BJ (cell line): ENCODE results near the gene SETD1B. TPM values are rescaled to one million over a fixed set of nuclear protein-coding genes. Genes with fewer than 3 reads are reported as not detected.

ENCODE experiments used
- CTCF ChIA-PET: fragments of 350-600 bp; formaldehyde crosslinking; extraction: SDS; loops from one replicate; lab custom pipeline; 2021; ENCODE audit warnings: antibody characterized with exemption, inconsistent platforms; lab: Yijun Ruan, JAX
- POLR2A ChIA-PET: fragments of 300-600 bp; sonication (Branson Sonifier 250); formaldehyde crosslinking; extraction: SDS; loops from one replicate; lab custom pipeline; 2021; ENCODE audit warnings: antibody characterized with exemption; lab: Charles Lee
- DNase-seq: peaks from one replicate; pipeline ENCODE4 v3.0.0-alpha.2; 2011; ENCODE audit warnings: low read depth
- H3K27me3 ChIP-seq: 2 replicates; pipeline ENCODE4 v1.6.0; 2011; ENCODE audit warnings: low read length; ENCODE audit not compliant: control insufficient read depth, insufficient read depth
- H3K36me3 ChIP-seq: 2 replicates; pipeline ENCODE4 v1.5.1; 2011; ENCODE audit warnings: low read length; ENCODE audit not compliant: control insufficient read depth, insufficient read depth
- H3K4me3 ChIP-seq: 2 replicates; pipeline ENCODE4 v1.5.1; 2011; ENCODE audit warnings: low read depth, mild to moderate bottlenecking, control low read depth, low read length
- CTCF ChIP-seq: IDR thresholded peaks from 2 replicates; pipeline ENCODE4 v1.5.1; 2011; ENCODE audit warnings: low read depth, mild to moderate bottlenecking, control low read depth, inconsistent platforms, low read length, moderate library complexity; ENCODE audit not compliant: insufficient read depth
- polyA plus RNA-seq: library from polyadenylated mRNA; depleted of rRNA; stranded (reverse); fragments of >200 nt; gene quantifications from 2 replicates; pipeline ENCODE4 v1.2.3, GENCODE V29; 2011

The SETD1B gene
- polyA plus RNA-seq, 1 experiment = 0.85 TPM

GRCh38 chr12:121809712-121810116 lies 5.9 kb downstream of the SETD1B start:
- H3K36me3 ChIP-seq = peaks cover 40% of the 10 kb centered on the region
- CTCF ChIA-PET = interaction anchor here (4.6 to 13.6 kb wide), 2 partner anchors 13 to 81 kb away, joined by 42 to 467 read pairs; partner anchors contain the start of genes PSMD9, RHOF and SETD1B
- POLR2A ChIA-PET = no interaction called here
- no peaks in the 10 kb centered on the region for H3K27me3 ChIP-seq
- DNase-seq = no peak
- no peak overlapping the region for H3K4me3 ChIP-seq
- no peak for TF ChIP-seq CTCF

- ChIA-PET POLR2A (interaction anchor here (0.6 to 0.7 kb wide), 2 partner anchors 40 to 43 kb away, joined by 3 to 17 read pairs; no protein-coding TSS in a partner anchor), CTCF (interaction anchor here (1.1 to 13.6 kb wide), 7 partner anchors 14 to 109 kb away, joined by 3 to 467 read pairs (median 21); partner anchors contain the start of genes PSMD9, RHOF and SETD1B)
- no peak for TF ChIP-seq CTCF
- Histone ChIP-seq H3K4me3 (no peak overlapping the region), H3K36me3 (peaks cover 46% of the 10 kb centered on the region), H3K27me3 (no peaks in the 10 kb centered on the region)
- no peak for DNase-seq
These were observed 6.5 kb downstream of the SETD1B start for GRCh38 chr12:121810234-121810817.

- H3K27me3 ChIP-seq = no peaks in the 10 kb centered on the region
- TF ChIP-seq CTCF = no peak
- no peak for DNase-seq
- CTCF ChIA-PET = interaction anchor here (1.1 to 13.6 kb wide), 15 partner anchors 10 to 111 kb away, joined by 3 to 467 read pairs (median 6); partner anchors contain the start of genes PSMD9, RHOF and SETD1B
- H3K4me3 ChIP-seq = peak overlapping the region; percentile 77
- peaks cover 47% of the 10 kb centered on the region for H3K36me3 ChIP-seq
- POLR2A ChIA-PET = interaction anchor here (0.6 to 1.3 kb wide), 2 partner anchors 9 to 43 kb away, joined by 3 to 8 read pairs; no protein-coding TSS in a partner anchor
These were observed 7.1 kb downstream of the SETD1B start for GRCh38 chr12:121810833-121811433.

- peak; percentile 54 for TF ChIP-seq CTCF
- ChIA-PET CTCF (interaction anchor here (0.6 to 13.6 kb wide), 28 partner anchors 9 to 339 kb away, joined by 3 to 467 read pairs (median 4); partner anchors contain the start of genes PSMD9, RHOF and SETD1B), POLR2A (interaction anchor here (1.0 to 1.3 kb wide), 2 partner anchors 9 to 17 kb away, joined by 4 to 8 read pairs; no protein-coding TSS in a partner anchor)
- DNase-seq = no peak
- Histone ChIP-seq H3K27me3 (no peaks in the 10 kb centered on the region), H3K4me3 (peak overlapping the region; percentile 77), H3K36me3 (peaks cover 49% of the 10 kb centered on the region)
These were observed 7.9 kb downstream of the SETD1B start for GRCh38 chr12:121811434-121812319.
